NCI-H226 (cell line): Measurements from ENCODE around the gene STK32C.

Experiments
- DNase-seq: peaks from one replicate; pipeline ENCODE4 v3.0.0-alpha.2; 2015

The STK32C gene

GRCh38 chr10:132243141-132243540, 64.6 kb downstream of the STK32C start:
- DNase-seq = no peak

GRCh38 chr10:132242103-132242840, 65.5 kb downstream of the STK32C start:
- no peak for DNase-seq

GRCh38 chr10:132241496-132241895, 66.3 kb downstream of the STK32C start:
- no peak for DNase-seq

GRCh38 chr10:132241086-132241485, 66.7 kb downstream of the STK32C start:
- no peak for DNase-seq

GRCh38 chr10:132240581-132240980, 67.2 kb downstream of the STK32C start:
- no peak for DNase-seq

- no peak for DNase-seq
Observed at GRCh38 chr10:132240156-132240555, 67.6 kb downstream of the STK32C start.

GRCh38 chr10:132239126-132240031, 68.4 kb downstream of the STK32C start:
- DNase-seq = no peak

- no peak for DNase-seq
Observed at GRCh38 chr10:132238371-132239125, 69.2 kb downstream of the STK32C start.

GRCh38 chr10:132237871-132238270, 69.9 kb downstream of the STK32C start:
- DNase-seq = no peak

GRCh38 chr10:132237396-132237795, 70.4 kb downstream of the STK32C start:
- DNase-seq = no peak

GRCh38 chr10:132236881-132237280, 70.9 kb downstream of the STK32C start:
- DNase-seq = no peak

GRCh38 chr10:132236161-132236560, 71.6 kb downstream of the STK32C start:
- no peak for DNase-seq

GRCh38 chr10:132234860-132235259, 72.9 kb downstream of the STK32C start:
- no peak for DNase-seq

- no peak for DNase-seq
Observed at GRCh38 chr10:132233501-132234085, 74.2 kb downstream of the STK32C start.

GRCh38 chr10:132232981-132233380, 74.8 kb downstream of the STK32C start:
- no peak for DNase-seq

GRCh38 chr10:132232023-132232951, 75.5 kb downstream of the STK32C start:
- no peak for DNase-seq

- no peak for DNase-seq
Observed at GRCh38 chr10:132231656-132232022, 76.1 kb downstream of the STK32C start.

- no peak for DNase-seq
Observed at GRCh38 chr10:132230557-132231210, 77.1 kb downstream of the STK32C start.

GRCh38 chr10:132229834-132230556, 77.8 kb downstream of the STK32C start:
- no peak for DNase-seq

- no peak for DNase-seq
Observed at GRCh38 chr10:132229096-132229495, 78.7 kb downstream of the STK32C start.

- DNase-seq = no peak
Observed at GRCh38 chr10:132228616-132229015, 79.1 kb downstream of the STK32C start.
